IMR-90 (cell line): ENCODE measurements around the gene TNFSF13B.

ENCODE experiments used
- CTCF ChIP-seq: conservative IDR thresholded peaks from 2 replicates; pipeline ENCODE4 v1.5.1; 2012; ENCODE audit warnings: mild to moderate bottlenecking, low read depth, low read length, improper control_type of control experiment
- MAZ ChIP-seq: IDR thresholded peaks from 2 replicates; pipeline ENCODE4 v1.6.1; 2012; ENCODE audit warnings: low read depth, mild to moderate bottlenecking, low read length, improper control_type of control experiment, moderate library complexity, borderline replicate concordance
- NFE2L2 ChIP-seq: fragments of 150-350 bp; IDR thresholded peaks from 2 replicates; pipeline ENCODE4 v1.6.1; 2016; ENCODE audit warnings: low read depth, mild to moderate bottlenecking, low read length
- POLR2A ChIP-seq: IDR thresholded peaks from 2 replicates; pipeline ENCODE4 v1.6.1; 2012; ENCODE audit warnings: mild to moderate bottlenecking, low read depth, low read length
- RAD21 ChIP-seq: IDR thresholded peaks from 2 replicates; pipeline ENCODE4 v1.6.1; 2012; ENCODE audit warnings: low read length, improper control_type of control experiment
- TF ChIP-seq, protein P1 (sequence below): fragments of 150-350 bp; IDR thresholded peaks from 2 replicates; pipeline ENCODE4 v1.6.1; 2017; ENCODE audit warnings: mild to moderate bottlenecking, antibody characterized with exemption, low read length, low read depth

DNA sequence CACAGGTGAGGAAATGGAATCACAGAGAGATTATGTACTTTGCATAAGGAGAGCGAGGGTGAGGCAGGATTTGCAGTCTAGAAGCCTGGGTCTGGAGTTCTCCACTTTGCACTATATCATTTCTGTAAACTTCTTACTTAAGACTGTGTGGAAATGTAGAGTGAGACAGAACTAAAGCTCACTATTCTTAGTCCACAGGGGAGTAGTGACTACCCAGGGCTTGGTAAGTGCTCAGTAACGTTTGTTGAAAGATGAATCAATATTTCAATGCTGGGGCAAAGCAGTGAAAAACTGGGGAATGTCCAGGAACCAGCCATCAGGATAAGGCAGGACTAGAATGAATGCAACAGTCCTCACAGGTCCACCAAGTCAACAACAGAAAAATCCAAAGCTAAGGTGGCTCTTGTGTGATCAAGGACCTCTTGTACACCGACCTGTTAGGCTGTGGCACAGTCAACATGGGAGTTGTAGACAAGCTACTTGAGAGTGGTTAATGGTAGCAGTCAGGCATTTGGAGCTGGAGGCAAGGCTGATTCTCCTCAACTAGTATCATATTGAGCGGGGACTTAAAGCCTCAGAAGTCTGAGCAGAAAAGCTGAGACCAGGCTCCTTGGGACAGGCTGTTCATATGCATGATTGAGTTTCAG, 929 bp upstream of the TNFSF13B start:
- no peak for TF ChIP-seq CTCF
- TF ChIP-seq POLR2A = no peak
- TF ChIP-seq RAD21 = no peak
- TF ChIP-seq, protein P1, sequence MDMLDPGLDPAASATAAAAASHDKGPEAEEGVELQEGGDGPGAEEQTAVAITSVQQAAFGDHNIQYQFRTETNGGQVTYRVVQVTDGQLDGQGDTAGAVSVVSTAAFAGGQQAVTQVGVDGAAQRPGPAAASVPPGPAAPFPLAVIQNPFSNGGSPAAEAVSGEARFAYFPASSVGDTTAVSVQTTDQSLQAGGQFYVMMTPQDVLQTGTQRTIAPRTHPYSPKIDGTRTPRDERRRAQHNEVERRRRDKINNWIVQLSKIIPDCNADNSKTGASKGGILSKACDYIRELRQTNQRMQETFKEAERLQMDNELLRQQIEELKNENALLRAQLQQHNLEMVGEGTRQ = no peak
- TF ChIP-seq MAZ = no peak
- no peak for TF ChIP-seq NFE2L2
